Endodermal cell (in vitro differentiated cells): ENCODE data around the gene ARSJ. TPM values are rescaled to one million over a fixed set of nuclear protein-coding genes. Genes with fewer than 3 reads are reported as not detected.

Experiments
- DNase-seq: peaks from one replicate; pipeline ENCODE4 v3.0.0-alpha.2; 2017
- H3K27ac ChIP-seq: 2 replicates; pipeline ENCODE4 v1.5.1; 2013; ENCODE audit warnings: mild to moderate bottlenecking, low read depth, low read length, moderate library complexity
- H3K27me3 ChIP-seq: 2 replicates; pipeline ENCODE4 v1.6.1; 2013; ENCODE audit warnings: mild to moderate bottlenecking, low read length, moderate library complexity; ENCODE audit not compliant: insufficient read depth, control insufficient read depth, poor library complexity, severe bottlenecking
- H3K36me3 ChIP-seq: 2 replicates; pipeline ENCODE4 v1.7.0; 2013; ENCODE audit warnings: mild to moderate bottlenecking, low read length, moderate library complexity; ENCODE audit not compliant: control insufficient read depth, insufficient read depth
- H3K4me1 ChIP-seq: one replicate; pipeline ENCODE4 v1.7.0; 2013; ENCODE audit warnings: low read length; ENCODE audit not compliant: control insufficient read depth, insufficient read depth
- H3K4me3 ChIP-seq: 2 replicates; pipeline ENCODE4 v1.5.1; 2013; ENCODE audit warnings: mild to moderate bottlenecking, low read length, moderate library complexity
- H3K9ac ChIP-seq: 2 replicates; pipeline ENCODE4 v1.6.1; 2013; ENCODE audit warnings: mild to moderate bottlenecking, low read length, moderate library complexity; ENCODE audit not compliant: poor library complexity, severe bottlenecking; ENCODE audit errors: extremely low read depth
- H3K9me3 ChIP-seq: 2 replicates; pipeline ENCODE4 v1.6.1; 2013; ENCODE audit warnings: mild to moderate bottlenecking, low read length, moderate library complexity; ENCODE audit not compliant: control insufficient read depth
- H3K27ac Mint-ChIP-seq: 2 replicates; pipeline ENCODE4 v1.8.0; 2020; ENCODE audit warnings: mixed read lengths
- H3K27me3 Mint-ChIP-seq: 2 replicates; pipeline ENCODE4 v1.8.0; 2021; ENCODE audit warnings: mild to moderate bottlenecking, mixed read lengths; ENCODE audit not compliant: insufficient read depth
- H3K36me3 Mint-ChIP-seq: 2 replicates; pipeline ENCODE4 v1.8.0; 2020; ENCODE audit warnings: low read depth, mixed read lengths
- H3K4me1 Mint-ChIP-seq: 2 replicates; pipeline ENCODE4 v1.8.0; 2020; ENCODE audit warnings: mixed read lengths
- H3K4me3 Mint-ChIP-seq: 2 replicates; pipeline ENCODE4 v1.8.0; 2020; ENCODE audit warnings: mild to moderate bottlenecking, moderate library complexity, mixed read lengths
- H3K9me3 Mint-ChIP-seq: 2 replicates; pipeline ENCODE4 v1.8.0; 2020; ENCODE audit warnings: mild to moderate bottlenecking, mixed read lengths
- CTCF ChIP-seq: fragments of 200-600 bp; sonication (generic); conservative IDR thresholded peaks from 2 replicates; pipeline ENCODE4 v1.5.0; 2021; ENCODE audit warnings: antibody characterized with exemption, mild to moderate bottlenecking
- WGBS, 2 experiments: methylation state at CpG; one replicate each; pipeline versions ENCODE4 v1.1.5 to v1.1.7; 2013; ENCODE audit warnings: missing lambda C conversion rate in 2 of 2, mixed read lengths in 1 of 2; ENCODE audit not compliant: insufficient coverage in 1 of 2, insufficient read length in 1 of 2; 5-methylcytosine and 5-hydroxymethylcytosine counted together
- total RNA-seq, 2 donors: library from RNA; stranded (reverse); fragmentation: NEBNext Ultra II Directional in 1 of 2; extraction: Animal tissue kit (Norgen Biotek cat#: 25700) in 1 of 2; gene quantifications; 2 replicates in 1 of 2; 3 replicates in 1 of 2; pipeline ENCODE4 v1.2.1, GENCODE V29; 2021

ARSJ gene
- total RNA-seq, 2 donors from 2014 or later: 0.35 to 0.77 TPM

- no peak overlapping the region for H3K4me3 Mint-ChIP-seq
- no peaks in the 10 kb centered on the region for H3K4me1 Mint-ChIP-seq
- Histone ChIP-seq H3K27me3 (no peaks in the 10 kb centered on the region), H3K9me3 (no peaks in the 10 kb centered on the region), H3K4me1 (no peaks in the 10 kb centered on the region), H3K4me3 (no peak overlapping the region), H3K27ac (no peak overlapping the region), H3K9ac (no peak overlapping the region), H3K36me3 (no peaks in the 10 kb centered on the region)
- no peak for TF ChIP-seq CTCF
- H3K9me3 Mint-ChIP-seq: no peaks in the 10 kb centered on the region
- H3K27ac Mint-ChIP-seq: no peak overlapping the region
- 90 to 93% methylated on average over 2 to 3 of the region's 3 CpGs for WGBS, 2 experiments
- no peaks in the 10 kb centered on the region for H3K36me3 Mint-ChIP-seq
- no peaks in the 10 kb centered on the region for H3K27me3 Mint-ChIP-seq
- DNase-seq: no peak
Observed at GRCh38 chr4:113962719-113963265, 16.7 kb downstream of the ARSJ start.

GRCh38 chr4:113962016-113962347 is 17.5 kb downstream of the ARSJ start:
- no peak overlapping the region for H3K9ac ChIP-seq
- no peaks in the 10 kb centered on the region for H3K27me3 ChIP-seq
- Mint-ChIP-seq H3K9me3 (no peaks in the 10 kb centered on the region), H3K27me3 (no peaks in the 10 kb centered on the region), H3K36me3 (no peaks in the 10 kb centered on the region), H3K4me3 (no peak overlapping the region), H3K4me1 (no peaks in the 10 kb centered on the region), H3K27ac (no peak overlapping the region)
- no peak for DNase-seq
- H3K27ac ChIP-seq: no peak overlapping the region
- H3K4me1 ChIP-seq: no peaks in the 10 kb centered on the region
- WGBS, 2 experiments: 89 to 100% methylated on average over 1 to 2 of the region's 2 CpGs
- no peaks in the 10 kb centered on the region for H3K9me3 ChIP-seq
- no peak overlapping the region for H3K4me3 ChIP-seq
- no peak for TF ChIP-seq CTCF
- H3K36me3 ChIP-seq: no peaks in the 10 kb centered on the region

GRCh38 chr4:113960684-113961321 is 18.6 kb downstream of the ARSJ start:
- Mint-ChIP-seq H3K27me3 (no peaks in the 10 kb centered on the region), H3K36me3 (no peaks in the 10 kb centered on the region), H3K9me3 (no peaks in the 10 kb centered on the region), H3K4me3 (no peak overlapping the region), H3K4me1 (no peaks in the 10 kb centered on the region), H3K27ac (no peak overlapping the region)
- TF ChIP-seq CTCF: no peak
- Histone ChIP-seq H3K4me1 (no peaks in the 10 kb centered on the region), H3K27me3 (no peaks in the 10 kb centered on the region), H3K9me3 (no peaks in the 10 kb centered on the region), H3K36me3 (no peaks in the 10 kb centered on the region), H3K27ac (no peak overlapping the region), H3K4me3 (no peak overlapping the region), H3K9ac (no peak overlapping the region)
- WGBS, 2 experiments: 88 to 89% methylated on average over 1 to 3 of the region's 3 CpGs
- no peak for DNase-seq
